ENCODE measurements around the gene KLK15.

DNA sequence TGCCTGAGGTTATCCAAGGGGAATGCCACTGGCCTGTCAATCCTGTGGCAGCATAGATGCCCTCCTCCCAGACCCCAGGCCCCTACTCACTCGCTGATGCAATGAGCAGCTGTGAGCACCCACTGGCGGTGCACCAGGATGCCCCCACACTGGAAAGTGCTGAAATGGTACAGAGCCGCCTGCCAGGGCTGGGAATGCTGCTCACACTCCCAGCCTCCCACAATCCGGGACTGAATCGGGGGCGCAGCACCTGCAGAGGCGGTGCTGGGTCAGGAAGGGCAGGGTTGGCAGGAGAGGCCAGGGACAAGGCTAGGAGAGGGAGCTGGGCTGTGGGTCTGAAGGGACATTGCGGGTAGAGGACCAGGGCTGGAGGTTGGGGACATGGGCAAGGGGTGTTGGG lies 11.8 kb downstream of the KLK15 start:
- TF ChIP-seq, protein P1, sequence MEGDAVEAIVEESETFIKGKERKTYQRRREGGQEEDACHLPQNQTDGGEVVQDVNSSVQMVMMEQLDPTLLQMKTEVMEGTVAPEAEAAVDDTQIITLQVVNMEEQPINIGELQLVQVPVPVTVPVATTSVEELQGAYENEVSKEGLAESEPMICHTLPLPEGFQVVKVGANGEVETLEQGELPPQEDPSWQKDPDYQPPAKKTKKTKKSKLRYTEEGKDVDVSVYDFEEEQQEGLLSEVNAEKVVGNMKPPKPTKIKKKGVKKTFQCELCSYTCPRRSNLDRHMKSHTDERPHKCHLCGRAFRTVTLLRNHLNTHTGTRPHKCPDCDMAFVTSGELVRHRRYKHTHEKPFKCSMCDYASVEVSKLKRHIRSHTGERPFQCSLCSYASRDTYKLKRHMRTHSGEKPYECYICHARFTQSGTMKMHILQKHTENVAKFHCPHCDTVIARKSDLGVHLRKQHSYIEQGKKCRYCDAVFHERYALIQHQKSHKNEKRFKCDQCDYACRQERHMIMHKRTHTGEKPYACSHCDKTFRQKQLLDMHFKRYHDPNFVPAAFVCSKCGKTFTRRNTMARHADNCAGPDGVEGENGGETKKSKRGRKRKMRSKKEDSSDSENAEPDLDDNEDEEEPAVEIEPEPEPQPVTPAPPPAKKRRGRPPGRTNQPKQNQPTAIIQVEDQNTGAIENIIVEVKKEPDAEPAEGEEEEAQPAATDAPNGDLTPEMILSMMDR (IDR thresholded peaks at IDR 0.05 in 2 of 3, conservative IDR thresholded peaks at IDR 0.05 in 1 of 3; ENCODE audit: control insufficient read depth in 2 of 3, extremely low read depth in 1 of 3, insufficient read depth in 1 of 3, low read depth in 3 of 3, low read length in 3 of 3), result no peak
- TF ChIP-seq YY1 (IDR thresholded peaks at IDR 0.05; ENCODE audit: low read depth, low read length) (no peak), FOS (IDR thresholded peaks at IDR 0.05; ENCODE audit: borderline replicate concordance, extremely low read depth, insufficient read length) (no peak), SIN3A (IDR thresholded peaks at IDR 0.05; ENCODE audit: low read depth, low read length) (no peak)
